Calu3 (cell line): ENCODE results near the gene UNC5C. TPM values are rescaled to one million over a fixed set of nuclear protein-coding genes. Genes with fewer than 3 reads are reported as not detected.
A peak's percentile ranks its signal among the peaks of the same experiment; 100 is the strongest.

Experiments
- BruUV-seq: library from RNA; stranded (reverse); fragments of 400-500 nt; replicated peaks from 2 replicates; lab custom pipeline; 2021; lab: Mats Ljungman, UMichigan
- CTCF ChIA-PET: fragments of 300-600 bp; sonication (Branson Sonifier 250); formaldehyde crosslinking; loops from one replicate; lab custom pipeline; 2022; ENCODE audit warnings: antibody characterized with exemption; lab: Charles Lee
- DNase-seq: peaks from one replicate; pipeline ENCODE4 v3.0.0; 2022
- H3K27ac Mint-ChIP-seq: one replicate; pipeline ENCODE4 v1.8.0; 2022; ENCODE audit warnings: mixed read lengths; ENCODE audit not compliant: unreplicated experiment
- H3K27me3 Mint-ChIP-seq: one replicate; pipeline ENCODE4 v1.8.0; 2022; ENCODE audit warnings: mixed read lengths; ENCODE audit not compliant: unreplicated experiment
- H3K36me3 Mint-ChIP-seq: one replicate; pipeline ENCODE4 v1.8.0; 2022; ENCODE audit warnings: mild to moderate bottlenecking, moderate library complexity, mixed read lengths; ENCODE audit not compliant: insufficient read depth, unreplicated experiment
- H3K4me1 Mint-ChIP-seq: one replicate; pipeline ENCODE4 v1.8.0; 2022; ENCODE audit warnings: mild to moderate bottlenecking, low read depth, mixed read lengths; ENCODE audit not compliant: unreplicated experiment
- H3K4me3 Mint-ChIP-seq: one replicate; pipeline ENCODE4 v1.8.0; 2022; ENCODE audit warnings: mild to moderate bottlenecking, low read depth, moderate library complexity, mixed read lengths; ENCODE audit not compliant: unreplicated experiment
- H3K9me3 Mint-ChIP-seq: one replicate; pipeline ENCODE4 v1.8.0; 2022; ENCODE audit warnings: low read depth, mixed read lengths; ENCODE audit not compliant: unreplicated experiment
- CTCF ChIP-seq: fragments of 200-600 bp; IDR thresholded peaks from one replicate; pipeline ENCODE4 v1.8.0; 2022; ENCODE audit warnings: antibody characterized with exemption; ENCODE audit not compliant: unreplicated experiment
- intact Hi-C: fragments of 100-400 bp; cut with micrococcal nuclease; formaldehyde crosslinking; loops from one replicate; pipeline ENCODE4 v1.10.0; 2022; ENCODE audit not compliant: unreplicated experiment
- total RNA-seq: library from RNA; stranded (reverse); gene quantifications from 2 replicates; pipeline ENCODE4 v1.2.3, GENCODE V29; 2022

The UNC5C gene
- total RNA-seq, 1 experiment from 2014 or later = not detected

- CTCF ChIA-PET = no interaction called here
- no peak overlapping the region for H3K4me3 Mint-ChIP-seq
- no peaks in the 10 kb centered on the region for H3K36me3 Mint-ChIP-seq
Measured at GRCh38 chr4:95248720-95249425, 299.9 kb downstream of the UNC5C start.

GRCh38 chr4:95243892-95244291, 304.9 kb downstream of the UNC5C start:
- no peak for TF ChIP-seq CTCF
- intact Hi-C loops = no loop called here
- Mint-ChIP-seq H3K36me3 (no peaks in the 10 kb centered on the region), H3K9me3 (no peaks in the 10 kb centered on the region), H3K4me1 (no peaks in the 10 kb centered on the region), H3K27me3 (no peaks in the 10 kb centered on the region), H3K27ac (no peak overlapping the region), H3K4me3 (no peak overlapping the region)
- CTCF ChIA-PET = interaction anchor here (1.2 kb wide), 1 partner anchor 11 kb away, joined by 3 read pairs; no protein-coding TSS in a partner anchor
- no TSS peak for BruUV-seq
- DNase-seq = no peak

More at GRCh38 chr4:95248720-95249425, 299.9 kb downstream of the UNC5C start:
- no peak for TF ChIP-seq CTCF
- Mint-ChIP-seq H3K27ac (no peak overlapping the region), H3K9me3 (no peaks in the 10 kb centered on the region), H3K27me3 (no peaks in the 10 kb centered on the region), H3K4me1 (peaks cover 8% of the 10 kb centered on the region)
- intact Hi-C loops = no loop called here
- no TSS peak for BruUV-seq
- no peak for DNase-seq

- H3K27ac Mint-ChIP-seq = no peak overlapping the region
- H3K4me3 Mint-ChIP-seq = no peak overlapping the region
- no peaks in the 10 kb centered on the region for H3K4me1 Mint-ChIP-seq
- intact Hi-C loops = loop anchor here (10.0 kb wide), 1 partner anchor 206 kb away; no protein-coding TSS in a partner anchor
- no peaks in the 10 kb centered on the region for H3K27me3 Mint-ChIP-seq
- no peaks in the 10 kb centered on the region for H3K36me3 Mint-ChIP-seq
- no peak for DNase-seq
- no TSS peak for BruUV-seq
- no peak for TF ChIP-seq CTCF
- no peaks in the 10 kb centered on the region for H3K9me3 Mint-ChIP-seq
- CTCF ChIA-PET = no interaction called here
Measured at GRCh38 chr4:95238554-95238953, 310.2 kb downstream of the UNC5C start.

- BruUV-seq = no TSS peak
- Mint-ChIP-seq H3K9me3 (no peaks in the 10 kb centered on the region), H3K36me3 (no peaks in the 10 kb centered on the region), H3K4me3 (peak overlapping the region; percentile 52), H3K27ac (peak overlapping the region; percentile 64), H3K27me3 (no peaks in the 10 kb centered on the region), H3K4me1 (peaks cover 9% of the 10 kb centered on the region)
- CTCF ChIA-PET = interaction anchor here (0.6 to 0.9 kb wide), 2 partner anchors 11 to 217 kb away, joined by 3 read pairs; no protein-coding TSS in a partner anchor
- intact Hi-C loops = loop anchor here (10.0 kb wide), 1 partner anchor 212 kb away; no protein-coding TSS in a partner anchor
- TF ChIP-seq CTCF = no peak
- peak; percentile 4 for DNase-seq
Measured at GRCh38 chr4:95232358-95233156, 316.2 kb downstream of the UNC5C start.
